Measurements from ENCODE around the gene ASB6. TPM values are rescaled to one million over a fixed set of nuclear protein-coding genes. Genes with fewer than 3 reads are reported as not detected.
"Not testable (repeated sequence)": the region's sequence is repeated elsewhere in the genome, so short reads cannot be mapped to it uniquely, and the experiment has no call there.

The ASB6 gene
- total RNA-seq, 1 donor from 2014 or later: 9.2 TPM

DNA sequence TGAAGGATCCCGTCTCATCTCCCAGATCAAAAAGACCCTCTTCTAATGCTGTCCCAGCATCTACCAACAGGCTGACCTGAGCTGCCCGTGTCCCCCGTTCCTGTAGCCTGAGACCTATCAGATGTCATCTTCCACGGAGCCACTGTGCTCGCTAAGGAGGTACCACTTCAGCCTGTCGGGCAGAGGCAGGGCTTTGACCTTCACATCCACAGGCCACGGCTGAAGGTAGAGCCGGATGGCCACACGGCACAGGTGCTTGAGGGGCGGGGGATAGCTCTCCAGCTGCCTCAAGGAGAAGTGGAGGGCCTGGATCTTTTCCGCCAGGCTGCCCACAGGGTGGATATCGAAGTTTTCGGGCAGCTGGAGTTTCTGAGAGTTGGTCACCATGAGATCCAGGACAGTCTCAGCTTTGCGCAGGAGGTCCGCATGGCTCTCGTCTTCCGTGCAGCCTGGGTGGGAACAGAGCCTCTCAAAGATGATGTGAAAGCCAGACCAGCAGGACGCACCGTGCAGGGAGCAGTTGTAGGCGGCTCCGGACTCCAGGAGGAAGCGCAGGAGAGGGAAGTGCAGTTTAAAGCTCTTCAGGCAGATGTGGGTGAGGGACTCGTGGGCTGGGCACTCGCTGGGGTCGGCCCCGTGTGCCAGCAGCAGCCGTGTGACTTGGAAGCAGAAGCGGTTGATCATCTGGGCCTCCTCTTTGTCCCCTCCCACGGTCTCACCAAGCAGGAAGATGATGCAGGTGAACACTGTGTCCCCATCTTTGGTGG lies 4.1 kb downstream of the ASB6 start:
- Histone ChIP-seq H3K9ac (no peak overlapping the region), H3K4me2 (no peak overlapping the region), H3F3A (ENCODE audit: low read depth) (peaks cover 21% of the 10 kb centered on the region), H3K27me3 (no peaks in the 10 kb centered on the region), H2AFZ (replicated peaks) (no peak overlapping the region), H3K9me3 (ENCODE audit: low read depth) (no peaks in the 10 kb centered on the region), H4K20me1 (ENCODE audit: low read depth) (peaks cover 44% of the 10 kb centered on the region), H3K36me3 (no peaks in the 10 kb centered on the region), H3K27ac (no peak overlapping the region), H3K4me3 (no peak overlapping the region), H3K4me1 (peaks cover 9% of the 10 kb centered on the region), H3K79me2 (ENCODE audit: low read depth) (peaks cover 32% of the 10 kb centered on the region)
- peaks cover 11% of the 10 kb centered on the region for H3K36me3 Mint-ChIP-seq
- DNase-seq (ENCODE audit: low spot score): no peak
- H3K9me3 Mint-ChIP-seq: no peaks in the 10 kb centered on the region
- TF ChIP-seq, protein P1, sequence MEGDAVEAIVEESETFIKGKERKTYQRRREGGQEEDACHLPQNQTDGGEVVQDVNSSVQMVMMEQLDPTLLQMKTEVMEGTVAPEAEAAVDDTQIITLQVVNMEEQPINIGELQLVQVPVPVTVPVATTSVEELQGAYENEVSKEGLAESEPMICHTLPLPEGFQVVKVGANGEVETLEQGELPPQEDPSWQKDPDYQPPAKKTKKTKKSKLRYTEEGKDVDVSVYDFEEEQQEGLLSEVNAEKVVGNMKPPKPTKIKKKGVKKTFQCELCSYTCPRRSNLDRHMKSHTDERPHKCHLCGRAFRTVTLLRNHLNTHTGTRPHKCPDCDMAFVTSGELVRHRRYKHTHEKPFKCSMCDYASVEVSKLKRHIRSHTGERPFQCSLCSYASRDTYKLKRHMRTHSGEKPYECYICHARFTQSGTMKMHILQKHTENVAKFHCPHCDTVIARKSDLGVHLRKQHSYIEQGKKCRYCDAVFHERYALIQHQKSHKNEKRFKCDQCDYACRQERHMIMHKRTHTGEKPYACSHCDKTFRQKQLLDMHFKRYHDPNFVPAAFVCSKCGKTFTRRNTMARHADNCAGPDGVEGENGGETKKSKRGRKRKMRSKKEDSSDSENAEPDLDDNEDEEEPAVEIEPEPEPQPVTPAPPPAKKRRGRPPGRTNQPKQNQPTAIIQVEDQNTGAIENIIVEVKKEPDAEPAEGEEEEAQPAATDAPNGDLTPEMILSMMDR (IDR thresholded peaks at IDR 0.05): no peak
- TF ChIP-seq EZH2 (IDR thresholded peaks at IDR 0.05) (no peak), EZH2phosphoT487 (IDR thresholded peaks at IDR 0.05) (no peak)
- H3K4me3 Mint-ChIP-seq: peak overlapping the region; percentile 67
- H3K4me1 Mint-ChIP-seq: peaks cover 15% of the 10 kb centered on the region
- peaks cover 6% of the 10 kb centered on the region for H3K27me3 Mint-ChIP-seq (ENCODE audit: insufficient read depth, low read depth)
- no peak overlapping the region for H3K27ac Mint-ChIP-seq

DNA sequence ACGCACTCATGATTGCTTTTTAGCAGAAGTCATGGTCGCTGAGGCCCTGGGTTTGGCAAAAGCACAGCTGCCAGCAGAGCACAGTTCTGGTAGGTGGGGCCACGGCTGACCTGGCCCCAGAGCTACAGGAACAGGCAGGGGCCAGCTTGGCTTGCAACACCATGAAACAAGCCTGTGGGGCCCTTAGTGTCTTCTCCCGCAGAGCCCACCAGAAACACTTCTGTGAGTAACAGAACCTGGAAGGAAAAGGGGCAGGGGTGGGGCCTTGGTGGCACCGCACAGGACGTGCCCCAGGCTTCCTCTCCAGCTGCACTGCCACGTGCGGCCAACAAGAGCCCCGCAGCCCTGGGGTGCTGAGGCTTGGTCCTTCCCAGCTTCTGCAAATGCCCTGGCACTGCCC lies 4.8 kb downstream of the ASB6 start:
- no peaks in the 10 kb centered on the region for H3K27me3 ChIP-seq
- H3K4me1 ChIP-seq: peaks cover 9% of the 10 kb centered on the region
- Mint-ChIP-seq H3K27ac (no peak overlapping the region), H3K27me3 (ENCODE audit: insufficient read depth, low read depth) (peaks cover 6% of the 10 kb centered on the region), H3K9me3 (no peaks in the 10 kb centered on the region), H3K4me3 (no peak overlapping the region), H3K36me3 (peaks cover 12% of the 10 kb centered on the region), H3K4me1 (peaks cover 12% of the 10 kb centered on the region)
- peaks cover 40% of the 10 kb centered on the region for H3K79me2 ChIP-seq (ENCODE audit: low read depth)
- H3K4me2 ChIP-seq: no peak overlapping the region
- peaks cover 16% of the 10 kb centered on the region for H3F3A ChIP-seq (ENCODE audit: low read depth)
- H3K4me3 ChIP-seq: no peak overlapping the region
- H4K20me1 ChIP-seq (ENCODE audit: low read depth): peaks cover 51% of the 10 kb centered on the region
- H3K9me3 ChIP-seq (ENCODE audit: low read depth): no peaks in the 10 kb centered on the region
- TF ChIP-seq, protein P1 (IDR thresholded peaks at IDR 0.05): no peak
- TF ChIP-seq EZH2 (IDR thresholded peaks at IDR 0.05): no peak
- no peak for TF ChIP-seq EZH2phosphoT487 (IDR thresholded peaks at IDR 0.05)
- no peak overlapping the region for H2AFZ ChIP-seq (replicated peaks)
- H3K9ac ChIP-seq: no peak overlapping the region
- no peaks in the 10 kb centered on the region for H3K36me3 ChIP-seq
- no peak overlapping the region for H3K27ac ChIP-seq
- no peak for DNase-seq (ENCODE audit: low spot score)

DNA sequence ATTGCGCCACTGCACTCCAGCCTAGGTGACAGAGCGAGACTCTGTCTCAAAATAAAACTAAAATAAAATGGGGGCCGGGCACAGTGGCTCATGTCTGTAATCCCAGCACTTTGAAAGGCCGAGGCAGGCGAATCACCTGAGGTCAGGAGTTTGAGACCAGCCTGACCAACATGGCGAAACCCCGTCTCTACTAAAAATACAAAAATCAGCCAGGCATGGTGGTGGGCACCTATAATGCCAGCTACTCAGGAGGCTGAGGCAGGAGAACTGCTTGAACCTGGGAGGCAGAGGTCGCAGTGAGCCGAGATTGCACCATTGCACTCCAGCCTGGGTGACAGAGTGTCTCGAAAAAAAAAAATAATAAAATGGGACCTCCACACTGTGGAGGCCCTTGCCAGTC lies 5.6 kb downstream of the ASB6 start:
- H3K4me2 ChIP-seq; H3K4me3 Mint-ChIP-seq; H3K27ac Mint-ChIP-seq; H3K9me3 ChIP-seq (ENCODE audit: low read depth); H3K4me3 ChIP-seq; H3K4me1 ChIP-seq; H3K27me3 ChIP-seq; H3K9ac ChIP-seq; H3K27me3 Mint-ChIP-seq (ENCODE audit: insufficient read depth, low read depth); DNase-seq (ENCODE audit: low spot score); H3K36me3 ChIP-seq; H2AFZ ChIP-seq (replicated peaks); H3K9me3 Mint-ChIP-seq; H3K27ac ChIP-seq: not testable (repeated sequence)
- peaks cover 12% of the 10 kb centered on the region for H3K36me3 Mint-ChIP-seq
- peaks cover 16% of the 10 kb centered on the region for H3F3A ChIP-seq (ENCODE audit: low read depth)
- peaks cover 12% of the 10 kb centered on the region for H3K4me1 Mint-ChIP-seq
- peaks cover 42% of the 10 kb centered on the region for H3K79me2 ChIP-seq (ENCODE audit: low read depth)
- H4K20me1 ChIP-seq (ENCODE audit: low read depth): peaks cover 55% of the 10 kb centered on the region

Measured in neural progenitor cell (in vitro differentiated cells).